Body of pancreas (tissue), 4 donors: ENCODE results near the gene TGDS. TPM values are rescaled to one million over a fixed set of nuclear protein-coding genes. Genes with fewer than 3 reads are reported as not detected.

ENCODE experiments used
- ATAC-seq: fragments of 150-250 bp; one replicate; pipeline ENCODE4 v1.9.1; 2016
- DNase-seq, 4 donors: peaks; one replicate each; pipeline ENCODE4 v3.0.0-alpha.2; 2019
- H3K27ac ChIP-seq, 4 donors: fragments of 200-600 bp; sonication (generic); 1 replicate in 3 of 4; 2 replicates in 1 of 4; pipeline versions ENCODE4 v1.5.1 to v1.6.1; 2016 to 2019; ENCODE audit warnings: mild to moderate bottlenecking in 1 of 4, mixed read lengths in 1 of 4, moderate library complexity in 1 of 4
- H3K27me3 ChIP-seq, 2 donors: fragments of 200-600 bp; sonication (generic); one replicate each; pipeline ENCODE4 v1.6.0; 2016; ENCODE audit warnings: mild to moderate bottlenecking in 1 of 2
- H3K36me3 ChIP-seq, 2 donors: fragments of 200-600 bp; sonication (generic); replicated peaks in 1 of 2; 2 replicates each; pipeline ENCODE4 v1.5.1; 2016; ENCODE audit warnings: low read depth in 2 of 2; ENCODE audit not compliant: insufficient read depth in 1 of 2
- H3K4me1 ChIP-seq: fragments of 200-600 bp; sonication (generic); one replicate; pipeline ENCODE4 v1.6.0; 2016
- H3K4me3 ChIP-seq, 2 donors: fragments of 200-600 bp; sonication (generic); 1 replicate in 1 of 2; 2 replicates in 1 of 2; pipeline ENCODE4 v1.5.1; 2016 to 2019
- H3K9me3 ChIP-seq, 3 donors: fragments of 200-600 bp; sonication (generic); 1 replicate in 2 of 3; 2 replicates in 1 of 3; pipeline ENCODE4 v1.5.1; 2016
- CTCF ChIP-seq, 7 experiments: fragments of 450-650 bp in 4 of 7; fragments of 200-600 bp in 3 of 7; sonication (generic) in 3 of 7; IDR thresholded peaks; one replicate each; pipeline ENCODE4 v1.5.1; 2016 to 2019; ENCODE audit warnings: antibody characterized with exemption in 7 of 7
- POLR2A ChIP-seq, 3 donors: fragments of 450-650 bp; IDR thresholded peaks; one replicate each; pipeline ENCODE4 v1.6.1; 2016; ENCODE audit warnings: antibody characterized with exemption in 3 of 3, mild to moderate bottlenecking in 2 of 3
- WGBS, 2 donors: methylation state at CpG; one replicate each; pipeline ENCODE4 v1.1.5; 2017; 5-methylcytosine and 5-hydroxymethylcytosine counted together
- intact Hi-C: fragments of 100-400 bp; cut with DNase I; formaldehyde crosslinking; loops from one replicate; pipeline ENCODE4 v1.15.1; 2023
- total RNA-seq, 2 donors: library from RNA; depleted of rRNA; stranded (reverse); fragments of >200 nt; gene quantifications; one replicate each; pipeline ENCODE4 v1.1.0, GENCODE V29; 2016

Gene TGDS
- total RNA-seq, 2 donors from 2014 or later = 6.0 to 8.2 TPM

- peaks cover 12% of the 10 kb centered on the region for H3K4me1 ChIP-seq
- intact Hi-C loops = no loop called here
- peak; percentile 99 for ATAC-seq
- TF ChIP-seq CTCF (IDR thresholded peaks at IDR 0.05) (no peak), POLR2A (IDR thresholded peaks at IDR 0.05) (peak; percentile 78 to 85 (median 85))
- peak within 1 kb of the TSS; percentile 80 to 93 for H3K4me3 ChIP-seq
- H3K9me3 ChIP-seq = no peaks in the 10 kb centered on the region
- WGBS, 2 donors = 1% methylated on average over 23 to 66 of the region's 71 CpGs
- H3K27ac ChIP-seq = peak within 1 kb of the TSS; percentile 76 to 86 (median 82)
- no peaks in the 10 kb centered on the region for H3K36me3 ChIP-seq
- no peaks in the 10 kb centered on the region for H3K27me3 ChIP-seq
- peak; percentile 96 to 98 (median 98) for DNase-seq
These were observed 5.8 kb upstream of the TGDS start, which contains the start of gene GPR180 for GRCh38 chr13:94601446-94602431. Gene GPR180 (plus strand): TSS chr13:94601857. CDS start chr13:94601928, 71 bp downstream.

DNA sequence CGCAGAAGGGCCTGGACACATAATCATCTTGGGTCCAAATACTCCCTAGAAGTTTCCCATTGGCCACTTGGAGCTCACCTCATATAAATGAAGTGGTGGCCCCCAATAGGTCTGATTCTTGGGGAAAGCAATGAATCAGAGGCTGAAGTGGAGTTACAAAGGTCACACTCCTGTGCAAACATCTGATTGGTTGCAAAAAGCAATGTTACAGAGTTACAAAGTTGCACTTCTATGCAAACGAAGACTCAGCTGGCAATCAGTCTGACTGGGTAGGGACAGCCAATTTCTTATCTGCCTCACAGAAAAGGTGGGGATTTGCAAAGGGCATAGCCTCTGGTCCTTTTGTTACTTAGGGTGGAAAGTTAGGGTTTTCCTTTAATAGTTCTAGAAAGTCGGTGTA is 3.9 kb upstream of the TGDS start:
- no peak for DNase-seq
- Histone ChIP-seq H3K4me1 (peaks cover 20% of the 10 kb centered on the region), H3K4me3 (no peak overlapping the region), H3K27me3 (no peaks in the 10 kb centered on the region), H3K9me3 (no peaks in the 10 kb centered on the region), H3K36me3 (no peaks in the 10 kb centered on the region), H3K27ac (no peak overlapping the region)
- 72 to 81% methylated on average over 3 of the region's 3 CpGs for WGBS, 2 donors
- intact Hi-C loops = loop anchor here (10.0 kb wide), 1 partner anchor 55 kb away; no protein-coding TSS in a partner anchor
- TF ChIP-seq POLR2A (IDR thresholded peaks at IDR 0.05) = no peak
- TF ChIP-seq CTCF (IDR thresholded peaks at IDR 0.05) = no peak
- ATAC-seq = no peak

- Histone ChIP-seq H3K27me3 (no peaks in the 10 kb centered on the region), H3K9me3 (no peaks in the 10 kb centered on the region), H3K4me1 (peaks cover 32% of the 10 kb centered on the region), H3K27ac (no peak overlapping the region), H3K36me3 (no peaks in the 10 kb centered on the region), H3K4me3 (no peak overlapping the region)
- ATAC-seq (no peak), DNase-seq (no peak)
- WGBS, 2 donors = 95 to 98% methylated on average over 3 of the region's 3 CpGs
- TF ChIP-seq POLR2A (IDR thresholded peaks at IDR 0.05) = no peak
- no peak for TF ChIP-seq CTCF (IDR thresholded peaks at IDR 0.05)
- intact Hi-C loops = loop anchor here (10.0 kb wide), 1 partner anchor 53 kb away; no protein-coding TSS in a partner anchor
These were observed 2.3 kb upstream of the TGDS start for GRCh38 chr13:94598281-94598680.

GRCh38 chr13:94596575-94596971 is 621 bp upstream of the TGDS start:
- TF ChIP-seq POLR2A (IDR thresholded peaks at IDR 0.05) (no peak), CTCF (IDR thresholded peaks at IDR 0.05) (no peak)
- peak overlapping the region in 1 of 2 donors; percentile 79 for H3K4me3 ChIP-seq
- DNase-seq = no peak
- intact Hi-C loops = loop anchor here (10.0 kb wide), 1 partner anchor 52 kb away; no protein-coding TSS in a partner anchor
- H3K27ac ChIP-seq = peak overlapping the region in 1 of 4 donors; percentile 81
- no peaks in the 10 kb centered on the region for H3K27me3 ChIP-seq
- H3K9me3 ChIP-seq = no peaks in the 10 kb centered on the region
- peaks cover 29% of the 10 kb centered on the region for H3K4me1 ChIP-seq
- no peak for ATAC-seq
- no peaks in the 10 kb centered on the region for H3K36me3 ChIP-seq
- WGBS, 2 donors = 58 to 62% methylated on average over 20 of the region's 20 CpGs
